Fibroblast of villous mesenchyme (primary cell): Measurements from ENCODE around the gene RFX3. TPM values are rescaled to one million over a fixed set of nuclear protein-coding genes. Genes with fewer than 3 reads are reported as not detected.
"Not testable (repeated sequence)": the region's sequence is repeated elsewhere in the genome, so short reads cannot be mapped to it uniquely, and the experiment has no call there.

Experiments used
- DNase-seq: peaks from one replicate; pipeline ENCODE4 v3.0.0-alpha.2; 2010; ENCODE audit warnings: low read depth
- H3K4me3 ChIP-seq: 2 replicates; pipeline ENCODE4 v1.5.1; 2011; ENCODE audit warnings: low read depth, mild to moderate bottlenecking, low read length
- CTCF ChIP-seq: IDR thresholded peaks from 2 replicates; pipeline ENCODE4 v1.5.1; 2012; ENCODE audit warnings: low read depth, mild to moderate bottlenecking, low read length; ENCODE audit not compliant: insufficient read depth
- total RNA-seq: library from RNA; depleted of rRNA; stranded (reverse); fragments of >200 nt; gene quantifications from 2 replicates; pipeline ENCODE4 v1.2.3, GENCODE V29; 2012

The RFX3 gene
- total RNA-seq, 1 donor: 3.5 TPM

GRCh38 chr9:3308609-3309008, 217.2 kb downstream of the RFX3 start:
- no peak for DNase-seq
- no peak overlapping the region for H3K4me3 ChIP-seq
- no peak for TF ChIP-seq CTCF

GRCh38 chr9:3304388-3304787, 221.4 kb downstream of the RFX3 start:
- not testable (repeated sequence) for H3K4me3 ChIP-seq, DNase-seq

GRCh38 chr9:3299872-3300271, 225.9 kb downstream of the RFX3 start:
- no peak for TF ChIP-seq CTCF
- no peak overlapping the region for H3K4me3 ChIP-seq
- DNase-seq: no peak

GRCh38 chr9:3296536-3296935, 229.3 kb downstream of the RFX3 start:
- H3K4me3 ChIP-seq: no peak overlapping the region
- no peak for DNase-seq
- no peak for TF ChIP-seq CTCF

- DNase-seq: peak; percentile 29
- H3K4me3 ChIP-seq: no peak overlapping the region
- TF ChIP-seq CTCF: no peak
These were observed 233.5 kb downstream of the RFX3 start for GRCh38 chr9:3292311-3292710.

GRCh38 chr9:3290231-3290840, 235.5 kb downstream of the RFX3 start:
- no peak for DNase-seq
- TF ChIP-seq CTCF: no peak
- H3K4me3 ChIP-seq: no peak overlapping the region

GRCh38 chr9:3288686-3289085, 237.1 kb downstream of the RFX3 start:
- H3K4me3 ChIP-seq: no peak overlapping the region
- DNase-seq: peak; percentile 79
- no peak for TF ChIP-seq CTCF
